Hypothalamus (tissue), 51 donors: ENCODE results near the gene CLSTN1.

Experiments
- DNase-seq, 51 donors: peaks; one replicate each; lab custom pipeline; 2025; lab: John Stamatoyannopoulos, UW

The CLSTN1 gene

DNA sequence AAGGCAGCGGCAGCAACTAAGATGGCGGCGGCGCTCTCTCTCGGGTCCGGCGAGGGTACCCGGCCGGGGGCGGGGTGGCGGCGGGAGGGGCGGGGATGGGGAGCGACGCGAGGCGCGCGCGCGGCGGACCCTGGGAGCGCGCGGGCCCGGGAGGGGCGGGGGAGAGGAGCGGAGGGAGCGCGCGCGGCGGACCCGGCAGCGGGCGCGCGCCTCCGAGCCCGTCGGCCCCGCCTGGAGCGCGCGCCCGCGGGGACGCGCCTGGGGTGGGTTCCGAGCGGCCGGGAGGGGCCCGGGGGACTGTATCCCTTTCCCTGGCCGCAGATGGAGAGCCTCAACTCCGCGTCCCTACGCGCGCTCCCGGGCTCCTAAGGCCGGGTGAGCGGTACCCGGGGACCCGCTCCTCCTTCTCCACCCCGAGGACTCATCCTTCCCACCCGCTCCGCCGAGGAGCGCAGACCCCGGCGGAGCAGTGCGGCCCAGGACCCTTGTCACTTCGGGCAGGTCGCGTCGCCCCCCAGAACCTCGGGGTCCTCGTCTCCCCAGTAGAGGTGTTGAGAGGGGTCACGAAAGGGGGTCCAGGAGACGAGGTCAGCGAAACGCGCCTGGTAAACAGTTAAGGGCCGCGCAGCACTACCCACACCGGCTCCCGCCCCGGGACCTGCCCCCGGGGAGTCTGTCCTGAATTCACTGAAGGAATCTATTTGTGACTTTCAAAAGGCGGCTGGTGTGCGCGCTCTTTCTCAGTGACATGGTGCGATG, at the start of gene CLSTN1:
Gene CLSTN1, minus strand, starts transcription at position 23 of the 759 bp plus-strand sequence. CDS start 232 bp downstream, outside the sequence.
- peak in 48 of 51 donors; percentile 47 to 93 (median 82) for DNase-seq

DNA sequence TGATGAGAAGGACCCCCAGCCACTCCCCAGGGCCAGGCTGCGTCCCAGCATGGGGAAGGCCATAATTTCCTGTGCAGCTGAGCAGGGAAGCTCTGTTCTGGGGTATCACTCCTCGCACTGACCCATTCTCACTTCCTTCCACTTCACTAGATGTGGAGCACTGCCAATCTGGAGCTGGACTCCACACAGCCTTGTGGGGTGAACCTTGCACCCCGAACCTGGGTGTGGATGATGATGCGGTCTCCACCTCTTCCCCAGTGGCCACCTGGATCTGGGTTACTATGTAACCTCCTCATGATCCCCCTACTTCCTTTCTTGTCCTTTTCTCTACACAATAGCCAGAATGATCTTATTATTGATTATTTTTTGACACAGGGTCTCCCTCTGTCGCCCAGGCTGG, 49.6 kb upstream of the CLSTN1 start:
- DNase-seq, result no peak

DNA sequence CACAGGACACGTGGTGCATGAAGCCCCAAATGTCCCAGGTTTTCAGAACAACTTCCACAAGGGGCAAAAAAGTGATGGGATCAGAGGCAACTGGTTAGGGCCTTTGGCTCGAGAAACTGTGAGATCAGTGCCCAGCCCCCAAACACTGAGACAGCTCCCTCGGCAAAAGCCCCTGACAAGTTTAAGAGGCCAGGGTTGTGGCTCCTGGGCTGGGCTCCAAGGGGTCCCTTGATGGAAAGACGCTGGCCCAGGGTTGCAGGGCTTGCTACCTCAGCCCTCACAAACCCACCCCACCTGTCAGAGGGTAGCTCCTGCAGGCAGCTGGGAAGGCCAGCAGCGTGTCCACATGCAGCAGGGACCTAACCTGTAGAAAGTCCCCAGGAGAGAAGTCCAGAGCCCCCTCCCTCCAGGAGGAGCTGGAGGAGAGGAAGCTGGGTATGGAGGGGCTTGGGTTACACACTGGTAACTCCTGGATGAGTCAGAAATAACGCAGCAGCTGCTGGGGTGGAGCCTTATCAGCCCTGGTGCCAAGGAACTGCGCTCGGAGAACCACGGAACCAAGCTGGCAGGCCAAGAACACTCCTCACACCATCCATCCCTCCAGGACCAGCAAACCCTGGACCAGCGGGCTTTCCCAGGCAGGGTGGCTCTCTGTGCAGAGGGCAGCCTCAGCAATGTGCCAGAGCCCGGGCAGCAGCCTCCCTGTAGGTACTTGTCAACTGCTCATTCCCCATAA, 48.8 kb upstream of the CLSTN1 start:
- DNase-seq, result no peak

DNA sequence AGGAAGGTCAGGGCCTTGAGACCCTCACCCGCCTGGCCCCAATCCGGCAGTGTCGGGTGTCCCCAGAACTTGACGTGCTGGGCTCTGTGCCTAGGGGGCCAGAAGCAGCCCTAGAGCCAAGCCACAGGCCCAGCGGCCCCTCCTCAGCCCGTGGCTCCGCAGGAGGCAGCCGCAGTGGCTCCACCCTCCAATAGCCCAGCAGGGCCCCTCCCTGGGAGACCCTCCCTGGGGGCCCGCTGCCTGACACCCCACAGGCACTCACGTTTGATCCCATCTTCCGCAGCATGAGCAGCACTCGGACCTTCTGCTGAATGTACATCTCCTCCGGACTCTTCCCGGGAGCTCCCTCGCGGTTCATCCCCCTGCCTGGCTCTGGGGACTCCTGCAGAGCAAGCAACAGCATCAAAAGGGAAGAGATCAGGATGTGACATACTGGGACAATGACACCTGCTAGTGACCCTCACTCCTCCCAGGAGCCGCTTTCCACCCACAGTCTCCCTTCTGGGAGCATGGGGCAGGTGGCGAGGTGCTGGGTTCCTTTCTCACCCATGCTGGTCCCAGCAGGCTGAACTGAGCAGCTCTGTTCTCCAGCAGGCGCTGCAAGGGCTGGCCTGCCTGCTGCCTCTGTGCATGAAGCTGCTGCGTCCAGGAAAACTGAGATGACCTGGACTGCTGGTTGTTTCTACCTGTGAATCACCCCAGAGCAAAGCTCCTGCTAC, 48.1 kb upstream of the CLSTN1 start:
- no peak for DNase-seq

DNA sequence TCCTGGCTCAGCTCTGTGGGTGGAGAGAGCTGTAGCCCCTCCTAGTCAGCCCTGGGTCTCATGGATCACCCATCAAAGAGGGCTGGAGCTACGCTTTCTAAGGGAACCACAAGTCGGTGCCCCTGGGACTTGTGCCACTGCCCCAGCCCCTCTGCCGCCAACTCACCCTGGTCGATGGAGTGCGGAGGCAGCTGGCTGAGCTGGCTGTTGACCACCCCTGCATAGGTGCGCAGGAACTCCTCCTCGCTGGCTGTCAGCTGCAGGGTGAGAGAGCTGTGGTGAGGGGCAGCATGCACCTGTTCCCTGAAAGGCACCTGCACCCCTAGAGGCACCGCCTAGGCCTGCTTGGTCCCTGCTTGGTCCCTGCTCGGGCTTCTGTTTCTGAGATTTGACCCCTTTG, 47.3 kb upstream of the CLSTN1 start:
- no peak for DNase-seq

DNA sequence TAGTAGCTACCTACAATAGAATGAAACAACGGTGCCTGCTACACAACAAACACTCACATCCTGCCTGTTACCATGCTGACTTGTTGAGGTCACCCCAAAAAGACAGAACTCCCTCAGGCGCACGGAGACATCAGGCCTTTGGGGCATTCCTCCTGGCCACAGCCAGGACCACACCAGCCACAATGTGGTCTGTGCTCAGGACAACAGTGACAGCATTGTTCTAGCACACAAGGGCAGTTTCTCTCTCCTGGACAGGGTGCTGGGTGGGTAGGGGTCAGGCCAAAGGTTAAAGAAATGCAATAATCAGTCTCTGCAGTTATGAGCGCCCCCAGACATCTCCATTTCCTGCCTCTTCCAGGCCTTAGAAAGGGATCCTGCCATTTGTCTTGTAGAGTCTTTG, 46.8 kb upstream of the CLSTN1 start:
- DNase-seq, result no peak

DNA sequence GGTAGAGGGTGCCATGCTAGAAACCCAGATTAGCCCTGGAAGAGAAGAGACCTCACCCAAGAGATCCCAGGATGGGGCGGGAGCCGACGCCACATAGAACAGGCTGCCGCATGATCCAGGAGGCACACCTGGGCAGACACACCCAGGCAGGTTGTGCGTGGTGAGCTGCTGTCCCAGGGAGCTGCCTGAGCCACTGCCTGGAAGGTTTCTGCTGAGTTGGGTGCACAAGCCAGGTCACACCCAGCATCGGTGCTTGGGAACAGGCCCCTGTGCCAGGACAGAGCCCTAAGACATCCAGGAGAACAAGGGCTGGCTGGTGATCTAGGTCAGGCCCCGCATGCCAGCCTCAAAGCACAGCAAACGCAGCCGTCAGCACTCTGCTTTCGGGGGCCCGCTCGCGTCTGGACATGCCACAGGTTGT, 46.1 kb upstream of the CLSTN1 start:
- no peak for DNase-seq

DNA sequence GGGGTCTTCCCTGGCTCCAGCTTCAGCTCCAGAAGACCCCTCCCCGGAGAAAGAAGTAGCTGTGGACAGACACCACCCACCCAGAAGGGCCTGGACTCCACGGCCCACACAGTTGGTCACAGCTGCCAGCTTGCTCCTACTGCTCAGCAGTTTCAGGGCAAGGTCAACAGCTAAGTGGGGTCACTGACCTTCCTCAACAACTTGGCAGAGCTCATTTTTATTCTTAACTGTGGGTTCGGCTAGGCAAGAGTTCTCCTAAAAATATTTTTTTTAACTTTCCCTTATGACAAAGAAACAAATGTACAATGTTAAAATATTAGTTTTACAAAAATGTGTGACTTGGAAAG, 44.5 kb upstream of the CLSTN1 start:
- DNase-seq, result no peak

DNA sequence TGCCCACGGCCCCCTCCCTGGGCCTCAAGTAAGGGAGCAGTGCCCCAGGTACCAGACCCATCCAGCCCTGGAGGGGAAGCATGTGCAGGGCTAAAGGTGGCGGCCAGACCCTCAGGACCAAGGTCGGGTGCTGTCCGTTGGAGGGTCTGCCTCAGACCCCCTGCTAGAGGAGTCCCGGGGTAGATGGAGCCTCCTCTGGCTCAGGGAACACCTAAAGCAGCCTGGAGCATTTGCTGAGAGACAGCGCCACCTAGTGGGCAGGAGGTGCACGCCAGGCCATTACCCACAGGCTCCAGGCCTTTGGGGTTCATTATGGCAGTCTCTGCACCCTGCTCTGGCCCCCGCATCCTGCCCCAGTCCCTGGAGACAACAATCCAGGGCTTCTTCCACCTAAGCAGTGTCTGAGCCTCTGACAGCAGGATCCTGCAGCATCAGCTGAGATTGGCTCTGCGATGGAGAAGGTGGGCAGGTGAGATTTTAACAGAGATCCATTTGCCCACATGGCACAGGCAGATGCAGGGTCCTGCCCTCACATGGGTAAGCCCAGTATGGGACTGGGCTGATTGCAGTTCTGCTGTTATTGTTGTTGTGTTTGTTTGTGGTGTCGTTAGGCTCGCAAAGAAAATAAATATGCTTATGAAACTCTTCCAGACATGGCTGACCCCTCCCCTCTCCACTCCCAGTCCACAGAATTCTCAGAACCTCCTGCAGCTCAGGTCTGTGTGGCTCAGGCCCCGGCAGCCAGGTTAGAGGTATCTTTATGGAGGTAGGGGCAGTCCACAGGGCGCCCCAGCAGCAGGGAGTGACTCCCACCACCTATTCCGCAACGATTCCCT, 43.9 kb upstream of the CLSTN1 start:
- peak in 48 of 51 donors; percentile 23 to 95 (median 62) for DNase-seq

DNA sequence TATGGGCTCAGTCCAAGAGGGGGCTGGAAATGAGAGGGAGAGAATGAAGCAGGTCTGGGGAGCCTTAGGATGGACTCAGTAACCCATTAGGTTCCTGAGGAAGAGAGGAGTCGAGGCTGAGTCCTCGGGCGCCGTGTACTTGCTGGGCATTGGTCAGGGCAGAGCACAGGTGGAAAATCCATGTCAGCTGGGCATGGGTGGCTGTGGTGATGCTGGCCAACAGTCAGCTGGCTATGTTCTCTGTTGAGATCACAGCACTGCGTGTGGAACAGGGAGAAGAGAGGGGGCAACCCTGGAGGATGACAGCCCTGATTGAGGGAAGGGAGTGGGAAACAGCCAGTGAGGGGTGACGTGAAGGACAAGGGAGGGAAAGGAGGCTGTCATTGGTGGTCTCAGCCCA, 43.1 kb upstream of the CLSTN1 start:
- no peak for DNase-seq

DNA sequence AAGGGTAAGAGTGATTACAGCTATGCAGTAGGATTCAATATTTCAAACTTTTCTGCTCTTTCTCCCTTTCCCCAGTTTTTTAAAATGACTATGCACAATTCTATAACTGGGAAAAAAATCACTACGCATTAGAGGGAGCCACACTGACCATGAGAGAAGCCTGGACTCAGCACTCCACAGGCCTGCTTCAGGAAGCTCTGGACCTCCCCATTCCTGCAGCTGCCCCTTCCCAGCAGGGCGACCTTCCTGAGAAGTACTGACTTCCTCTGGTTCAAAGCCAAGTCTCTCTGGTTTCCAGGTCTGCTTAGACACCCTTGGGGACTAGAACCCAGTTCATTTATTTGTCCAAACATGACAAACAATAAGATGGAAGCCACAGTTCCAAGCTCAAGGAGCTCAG, 42.0 kb upstream of the CLSTN1 start:
- DNase-seq, result no peak

DNA sequence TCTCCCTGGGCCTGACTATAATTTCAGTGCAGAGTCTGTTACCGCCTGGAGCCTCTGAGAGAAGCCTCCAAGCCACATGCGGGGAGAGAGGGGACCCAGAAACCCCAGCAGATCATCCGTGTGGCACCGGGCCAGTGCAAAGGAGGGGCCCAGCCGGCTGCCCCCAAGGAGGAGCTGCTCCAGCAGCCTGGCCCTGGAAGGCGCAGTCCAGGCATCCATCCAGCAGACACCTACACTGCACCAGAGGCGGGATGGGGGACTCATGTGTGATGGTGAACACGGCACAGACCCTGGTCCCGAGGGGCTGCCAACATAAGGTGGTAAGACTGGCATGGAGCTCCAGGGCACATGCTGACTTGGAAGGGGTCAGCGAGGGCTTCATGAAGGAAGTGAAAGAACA, 39.6 kb upstream of the CLSTN1 start:
- DNase-seq, result no peak

DNA sequence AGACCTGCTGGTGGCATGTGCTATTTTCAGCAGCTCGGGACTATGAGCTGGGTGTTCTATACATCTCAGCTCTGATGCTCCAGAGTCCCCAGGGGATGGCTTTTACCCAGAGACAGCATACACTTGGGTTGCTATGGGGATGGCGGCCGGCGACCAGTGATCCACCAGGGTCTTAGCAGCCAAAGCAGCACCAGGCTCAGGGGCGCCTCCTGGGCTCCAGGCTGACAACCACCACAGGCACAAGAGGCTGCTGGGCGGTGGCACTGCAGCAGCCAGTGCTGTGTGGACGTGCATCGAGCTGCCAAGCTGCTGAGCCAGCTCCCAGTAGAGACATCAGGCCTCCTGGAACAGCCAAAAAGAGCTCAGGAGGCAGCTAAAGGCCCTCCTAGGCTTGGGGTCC, 37.6 kb upstream of the CLSTN1 start:
- DNase-seq, result no peak

DNA sequence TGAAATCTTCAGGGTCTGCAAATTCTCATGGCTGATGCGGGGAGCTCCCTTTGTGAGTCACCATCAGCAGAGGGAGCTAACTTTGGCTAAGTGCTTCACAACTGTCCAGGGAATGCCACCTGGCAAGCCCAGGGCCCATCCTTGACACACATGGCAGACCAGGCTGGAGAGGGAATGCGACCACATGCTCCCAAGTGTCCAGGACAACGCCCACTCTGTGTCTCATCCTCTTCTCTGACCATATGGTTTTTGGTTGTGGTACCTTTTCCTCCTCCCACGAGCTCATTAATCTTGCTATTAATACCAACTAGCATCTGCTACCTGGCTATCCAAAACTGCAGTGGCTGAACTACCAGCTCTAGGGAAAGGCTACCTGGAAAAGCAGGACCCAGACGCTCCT, 37.1 kb upstream of the CLSTN1 start:
- DNase-seq, result no peak

DNA sequence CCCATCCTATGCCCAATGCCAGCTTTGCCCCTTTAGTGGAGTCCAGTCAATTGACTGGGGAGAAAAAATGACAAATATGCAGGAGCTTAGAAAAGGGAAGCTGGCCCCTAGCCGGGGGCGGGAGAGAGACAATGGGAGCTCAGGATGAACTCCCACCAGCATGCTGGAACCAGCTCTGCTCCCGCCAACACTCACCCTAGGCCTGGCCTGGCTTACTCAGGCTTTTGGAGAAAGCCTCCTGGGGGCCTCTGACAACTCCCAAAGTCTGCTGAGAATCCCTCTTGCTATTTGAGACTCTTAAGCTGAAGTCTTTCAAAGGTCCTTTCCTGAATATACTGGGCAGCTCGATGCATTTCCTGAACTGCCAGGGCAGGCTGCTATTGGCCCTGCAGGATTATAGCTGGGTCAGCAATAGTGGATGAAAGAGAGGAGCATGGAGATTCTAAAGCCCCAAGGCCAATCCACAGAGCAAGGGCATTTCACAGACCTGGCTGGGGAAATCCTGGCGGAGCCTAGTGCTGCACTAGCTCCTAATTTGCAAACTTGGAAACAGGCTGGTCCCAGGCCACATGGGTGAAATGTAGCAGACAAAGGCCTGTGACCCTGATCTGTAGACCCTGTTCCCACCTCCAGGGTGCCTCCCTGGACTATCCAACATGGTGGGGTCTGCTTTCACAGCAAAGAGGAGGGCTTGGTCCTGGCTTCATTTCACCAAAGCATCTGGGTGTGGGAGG, 35.7 kb upstream of the CLSTN1 start:
- no peak for DNase-seq

DNA sequence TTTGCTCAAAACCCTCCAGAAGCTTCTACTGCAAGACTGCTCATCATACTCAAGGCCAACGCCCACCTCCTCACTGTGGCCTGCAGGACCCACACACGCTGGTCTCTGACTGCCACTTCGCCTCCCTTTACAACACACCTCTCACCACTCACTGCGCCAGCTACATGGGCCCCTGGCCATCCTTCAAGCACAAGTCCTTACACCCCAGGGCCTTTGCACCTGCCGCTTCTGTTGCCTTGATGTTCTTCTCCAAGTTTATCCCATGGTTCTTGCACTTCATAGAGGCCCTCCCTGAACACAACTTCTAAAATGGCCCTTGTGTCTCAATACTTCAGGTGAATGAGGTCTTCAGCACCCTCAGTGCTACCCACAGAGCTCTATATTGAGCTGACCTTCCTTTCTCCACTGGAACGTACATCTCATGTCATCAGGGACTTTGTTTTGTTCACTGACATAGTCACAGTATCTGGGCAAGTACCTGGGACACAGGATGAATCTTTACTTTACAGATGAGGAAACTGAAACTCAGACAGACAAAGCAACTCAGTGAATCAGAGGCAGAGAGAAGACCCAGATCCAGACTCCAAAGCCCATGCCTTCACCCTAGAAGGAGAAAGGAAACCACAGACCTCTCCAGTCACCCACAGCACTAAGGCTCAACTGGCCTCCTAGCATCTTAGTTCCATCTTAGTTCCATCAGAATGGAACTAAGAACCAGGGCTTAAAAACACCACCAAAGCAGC, 34.7 kb upstream of the CLSTN1 start:
- no peak for DNase-seq

DNA sequence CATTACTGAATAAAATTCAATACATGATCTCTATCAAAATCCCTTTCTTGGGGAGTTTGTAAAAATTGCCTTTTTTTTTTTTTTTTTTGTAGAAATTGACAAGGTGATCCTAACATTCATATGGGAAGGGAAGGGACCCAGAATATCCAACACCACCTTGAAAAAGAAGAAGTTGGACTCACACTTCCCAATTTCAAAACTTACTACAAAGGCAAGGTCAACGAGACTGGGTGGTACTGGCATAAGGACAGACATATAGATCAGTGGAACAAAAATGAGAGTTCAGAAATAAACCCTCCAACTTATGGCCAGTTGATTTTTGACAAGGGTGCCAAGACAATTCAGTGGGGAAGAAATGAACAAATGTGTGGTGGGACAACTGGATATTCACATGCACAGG, 31.4 kb upstream of the CLSTN1 start:
- no peak for DNase-seq

DNA sequence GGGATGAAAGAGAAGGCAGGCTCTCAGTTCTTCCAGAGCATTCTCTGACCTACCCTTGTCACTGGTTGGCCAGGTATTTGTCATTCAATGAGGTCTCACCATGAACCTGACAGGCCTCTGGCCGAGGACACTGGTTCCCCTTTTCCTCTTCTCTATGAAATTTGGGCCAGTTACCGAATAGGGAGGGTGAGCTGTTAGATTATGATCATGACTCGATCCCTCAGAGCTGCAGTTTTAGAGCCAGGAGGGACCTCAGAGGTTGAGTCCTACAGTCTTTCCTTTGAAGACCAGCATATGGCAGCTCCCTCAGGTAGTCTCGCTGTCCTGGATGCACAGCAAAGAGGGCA, 29.5 kb upstream of the CLSTN1 start:
- DNase-seq, result no peak
